HPDE6-E6E7 (cell line): ENCODE data around the gene ZNF544.

Experiments used
- DNase-seq: peaks from one replicate; pipeline ENCODE4 v3.0.0; 2011; ENCODE audit warnings: missing footprints; ENCODE audit errors: extremely low spot score

ZNF544 gene

DNA sequence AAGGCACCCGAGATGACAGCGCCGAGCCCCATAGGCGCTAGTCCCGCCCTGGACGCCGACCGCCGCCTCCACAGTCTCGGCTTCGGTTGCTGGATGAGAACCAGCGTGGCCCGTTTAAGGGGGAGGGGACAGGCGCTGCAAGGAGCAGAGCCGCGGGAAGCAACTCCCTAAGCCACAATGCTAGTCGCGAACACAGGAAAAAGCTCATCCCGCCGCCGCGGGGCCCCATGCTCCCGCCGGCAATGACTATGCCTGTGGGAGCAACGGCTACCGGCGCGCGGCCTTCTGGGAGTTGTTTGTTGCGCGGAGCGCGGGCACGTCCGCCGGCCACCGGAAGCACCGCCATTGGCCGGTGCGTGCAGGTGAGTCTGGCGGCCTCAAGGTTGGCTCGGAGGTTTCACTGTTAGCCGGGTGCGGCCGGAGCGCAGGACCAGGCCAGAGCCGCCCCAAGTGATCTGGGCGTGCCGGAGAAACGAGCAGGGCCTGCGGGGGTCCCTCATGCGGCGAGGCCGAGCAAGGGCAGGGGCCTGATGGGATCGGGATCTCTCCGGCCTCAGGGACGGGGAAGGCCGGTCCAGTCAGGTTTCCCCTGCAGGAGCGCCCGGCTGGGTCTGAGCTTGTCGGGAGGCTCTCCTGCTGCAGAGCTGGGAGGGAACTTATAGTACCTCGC, at the start of gene ZNF544:
TSS of gene ZNF544 (plus strand) at position 330 of the 670 bp plus-strand sequence. CDS start 15,110 bp downstream, outside the sequence.
- DNase-seq: peak; percentile 86

DNA sequence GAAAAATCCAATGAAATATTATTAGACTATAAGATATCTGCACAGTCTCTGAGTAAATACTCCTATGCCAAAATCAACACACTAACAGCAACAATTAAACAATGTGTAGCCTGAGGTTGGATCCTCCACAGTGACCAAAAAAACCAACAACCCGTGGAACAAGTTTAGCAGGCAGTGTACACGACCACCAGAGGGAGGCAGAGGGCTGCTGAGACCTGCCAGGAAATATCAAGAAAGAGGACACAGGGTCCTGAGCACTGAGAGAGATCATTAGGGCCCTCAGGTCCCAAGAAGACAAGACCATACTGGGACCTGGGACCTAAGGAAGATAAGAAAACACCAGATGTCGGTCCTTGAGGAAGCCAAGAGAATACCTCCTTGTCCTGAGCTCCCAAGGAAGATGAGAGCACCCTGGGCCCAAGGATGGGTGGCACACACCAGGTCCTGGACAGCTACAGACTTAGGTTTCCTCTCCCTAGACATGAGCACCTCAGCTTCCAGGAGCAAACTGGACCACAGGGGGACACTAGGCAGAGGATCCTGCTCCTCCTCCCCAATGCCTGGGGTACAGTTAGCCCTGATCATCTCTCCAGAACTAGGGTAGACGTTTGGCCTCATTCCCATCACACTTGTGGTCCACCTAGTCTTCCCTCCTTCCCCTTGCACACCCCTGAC, 46.7 kb upstream of the ZNF544 start:
- DNase-seq: peak; percentile 39

- DNase-seq: peak; percentile 22
Observed at GRCh38 chr19:58182577-58182988, 46.1 kb upstream of the ZNF544 start.

- DNase-seq: peak; percentile 97
Observed at GRCh38 chr19:58182989-58183816, 45.5 kb upstream of the ZNF544 start, which contains the start of gene ZNF274. TSS of gene ZNF274 (plus strand) at chr19:58183061. CDS start at chr19:58183966, 905 bp downstream.

GRCh38 chr19:58183817-58184215, 44.9 kb upstream of the ZNF544 start:
- DNase-seq: no peak

- no peak for DNase-seq
Observed at GRCh38 chr19:58196901-58197616, 31.7 kb upstream of the ZNF544 start.

DNA sequence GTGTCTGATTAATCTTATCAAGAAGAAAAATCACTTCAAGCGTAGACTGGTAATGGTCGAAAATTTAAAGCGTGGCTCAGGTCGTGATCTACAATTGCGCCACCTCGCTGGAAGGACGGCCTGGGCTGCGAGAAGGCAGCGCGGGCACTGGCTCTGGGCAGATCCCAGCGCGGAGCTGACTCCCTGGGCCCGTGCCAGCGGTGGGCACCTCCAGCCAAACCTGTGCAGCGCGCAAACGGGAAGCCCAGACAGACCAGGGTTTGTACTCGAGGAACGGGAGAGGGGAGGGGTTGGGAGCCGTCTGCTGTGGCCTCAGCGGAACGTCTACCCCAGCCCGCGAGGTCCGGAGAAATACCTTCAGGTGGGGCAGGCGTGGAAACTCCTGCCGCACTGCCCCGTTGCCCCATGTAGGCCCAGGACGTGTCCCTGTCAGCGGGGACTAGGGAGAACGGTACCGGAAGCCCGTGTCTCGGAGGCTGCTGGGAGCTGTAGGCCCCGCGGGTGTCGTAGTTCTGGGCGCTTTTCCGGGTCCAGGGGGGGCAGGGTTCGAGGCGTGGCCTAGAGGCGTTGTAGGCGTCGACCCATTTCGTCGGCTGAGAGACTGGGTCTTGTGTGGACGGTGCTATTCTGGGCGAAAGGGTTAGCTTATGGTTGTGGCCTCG, 24.8 kb upstream of the ZNF544 start:
- no peak for DNase-seq

DNA sequence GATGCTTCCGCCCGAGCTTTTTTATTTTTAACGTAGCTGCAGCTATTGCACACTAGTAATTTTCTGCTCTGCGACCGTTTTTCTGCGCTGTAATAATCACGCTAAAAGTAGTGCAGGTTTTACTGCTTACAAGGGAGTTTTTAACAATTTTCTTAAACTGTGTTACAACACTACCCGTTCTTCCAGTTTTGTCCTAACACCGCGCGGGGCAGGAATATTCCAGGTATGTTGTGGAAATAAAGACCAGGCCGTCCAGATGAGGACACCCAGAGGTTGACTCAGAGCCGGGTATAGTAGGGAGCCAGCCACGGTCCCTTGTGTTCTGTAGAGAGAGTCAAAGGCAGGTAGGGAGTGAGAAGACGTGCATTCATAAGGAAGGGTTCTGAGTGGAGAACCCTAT, 24.1 kb upstream of the ZNF544 start:
- DNase-seq: no peak

- DNase-seq: no peak
Observed at GRCh38 chr19:58209577-58209976, 19.1 kb upstream of the ZNF544 start.

DNA sequence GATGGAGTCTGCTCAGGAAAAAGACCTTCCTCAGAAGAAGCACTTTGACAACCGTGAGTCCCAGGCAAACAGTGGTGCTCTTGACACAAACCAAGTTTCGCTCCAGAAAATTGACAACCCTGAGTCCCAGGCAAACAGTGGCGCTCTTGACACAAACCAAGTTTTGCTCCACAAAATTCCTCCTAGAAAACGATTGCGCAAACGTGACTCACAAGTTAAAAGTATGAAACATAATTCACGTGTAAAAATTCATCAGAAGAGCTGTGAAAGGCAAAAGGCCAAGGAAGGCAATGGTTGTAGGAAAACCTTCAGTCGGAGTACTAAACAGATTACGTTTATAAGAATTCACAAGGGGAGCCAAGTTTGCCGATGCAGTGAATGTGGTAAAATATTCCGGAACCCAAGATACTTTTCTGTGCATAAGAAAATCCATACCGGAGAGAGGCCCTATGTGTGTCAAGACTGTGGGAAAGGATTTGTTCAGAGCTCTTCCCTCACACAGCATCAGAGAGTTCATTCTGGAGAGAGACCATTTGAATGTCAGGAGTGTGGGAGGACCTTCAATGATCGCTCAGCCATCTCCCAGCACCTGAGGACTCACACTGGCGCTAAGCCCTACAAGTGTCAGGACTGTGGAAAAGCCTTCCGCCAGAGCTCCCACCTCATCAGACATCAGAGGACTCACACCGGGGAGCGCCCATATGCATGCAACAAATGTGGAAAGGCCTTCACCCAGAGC, 16.2 kb upstream of the ZNF544 start:
- no peak for DNase-seq

- no peak for DNase-seq
Observed at GRCh38 chr19:58213075-58213369, 15.7 kb upstream of the ZNF544 start.

GRCh38 chr19:58217069-58217481, 11.6 kb upstream of the ZNF544 start:
- no peak for DNase-seq

DNA sequence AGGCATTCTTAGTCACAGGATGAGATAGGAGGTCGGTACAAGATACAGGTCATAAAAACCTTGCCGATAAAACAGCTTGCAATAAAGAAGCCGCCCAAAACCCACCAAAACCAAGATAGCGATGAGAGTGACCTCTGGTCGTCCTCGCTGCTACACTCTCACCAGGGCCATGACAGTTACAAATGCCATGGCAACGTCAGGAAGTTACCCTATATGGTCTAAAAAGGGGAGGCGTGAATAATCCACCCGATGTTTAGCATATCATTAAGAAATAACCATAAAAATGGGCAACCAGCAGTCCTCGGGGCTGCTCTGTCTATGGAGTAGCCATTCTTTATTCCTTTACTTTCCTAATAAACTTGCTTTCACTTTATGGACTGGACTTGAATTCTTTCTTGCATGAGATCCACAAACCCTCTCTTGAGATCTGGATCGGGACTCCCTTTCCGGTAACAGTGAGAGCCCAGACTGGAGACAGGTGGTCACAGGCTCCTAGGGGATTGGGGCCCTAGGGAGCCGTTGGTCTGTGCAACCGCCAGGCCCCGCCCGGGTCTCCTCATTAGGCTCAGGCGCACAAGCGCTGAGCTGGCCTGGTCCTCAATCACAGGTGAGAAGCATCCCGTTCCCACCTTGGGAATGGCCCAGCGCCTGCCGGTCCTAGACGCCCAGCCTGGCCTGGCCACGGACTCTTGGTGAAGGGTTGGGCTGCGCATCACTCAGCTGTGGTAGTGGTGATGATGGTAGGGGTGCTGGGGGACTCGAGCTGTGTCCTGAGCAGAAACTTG, 10.9 kb upstream of the ZNF544 start:
- DNase-seq: no peak

GRCh38 chr19:58218899-58219298, 9.8 kb upstream of the ZNF544 start:
- DNase-seq: no peak

DNA sequence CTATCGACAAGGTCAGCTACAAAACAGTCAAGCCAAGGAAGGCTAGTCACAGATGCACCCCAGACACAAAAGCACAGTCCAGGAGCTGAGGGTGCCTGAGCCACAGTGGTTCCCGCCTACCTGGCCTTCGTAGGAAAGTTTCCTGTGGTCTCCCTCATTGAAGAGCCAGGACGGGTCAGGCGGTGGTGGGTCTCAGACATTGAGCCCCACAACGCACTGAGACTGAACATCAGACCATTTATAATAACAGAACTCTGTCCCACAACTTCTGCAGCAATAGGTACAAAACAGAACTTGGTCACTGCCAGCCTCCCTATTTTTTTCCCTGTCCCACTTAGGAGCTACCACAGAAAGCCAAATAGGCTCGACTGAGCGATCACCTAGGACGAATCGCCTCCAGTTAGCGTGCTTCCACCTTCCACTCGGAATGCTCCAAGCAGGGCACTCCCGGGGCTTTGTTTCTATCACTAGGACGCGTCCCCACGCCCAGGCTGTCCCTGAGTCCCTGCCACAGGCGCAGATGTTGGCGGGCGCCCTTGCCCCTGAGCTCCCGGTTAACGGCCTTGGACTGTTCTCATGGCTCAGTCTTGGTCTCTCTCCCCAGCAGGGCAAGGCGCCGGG, 640 bp upstream of the ZNF544 start:
- DNase-seq: no peak

- peak; percentile 52 for DNase-seq
Observed at GRCh38 chr19:58229255-58229639, 533 bp downstream of the ZNF544 start.

DNA sequence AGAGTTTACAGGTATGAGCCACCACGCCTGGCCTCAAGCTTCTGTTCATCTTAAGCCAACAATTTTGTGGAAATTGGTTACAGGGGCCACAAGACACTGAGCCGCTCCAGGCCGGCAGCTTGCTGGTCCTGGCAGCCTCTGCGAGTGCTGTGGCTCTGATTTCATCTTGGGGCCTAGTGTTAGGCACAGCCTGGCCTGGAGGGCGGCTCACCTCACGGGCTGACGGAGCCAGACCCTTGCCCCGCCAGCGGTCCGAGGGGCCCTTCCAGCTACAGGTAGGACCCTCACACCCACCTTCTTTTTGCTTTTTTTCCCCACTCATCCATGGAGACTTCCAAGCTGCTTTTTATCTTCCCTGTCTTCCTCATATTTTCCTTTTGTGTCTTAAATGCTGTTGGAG, 8.6 kb downstream of the ZNF544 start:
- DNase-seq: no peak

DNA sequence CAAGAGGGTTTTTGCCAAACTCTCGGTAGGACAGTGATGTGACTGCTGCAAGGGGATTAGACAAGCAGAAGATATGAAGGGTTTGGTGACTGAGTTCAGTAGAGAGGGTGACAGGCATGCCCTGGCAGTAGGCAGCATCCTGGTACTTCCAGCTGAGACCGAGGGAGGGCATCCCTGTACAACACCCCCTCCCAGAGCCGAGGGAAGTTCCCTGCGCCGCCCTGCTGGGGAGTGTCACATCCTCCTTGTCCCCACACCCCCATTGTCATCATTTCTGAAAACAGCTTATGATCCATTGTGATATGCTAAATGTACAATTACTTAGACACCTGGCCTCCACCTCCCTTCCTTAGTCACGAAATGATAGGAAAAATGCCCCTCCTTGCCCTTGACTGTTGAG, 14.6 kb downstream of the ZNF544 start:
- DNase-seq: no peak

DNA sequence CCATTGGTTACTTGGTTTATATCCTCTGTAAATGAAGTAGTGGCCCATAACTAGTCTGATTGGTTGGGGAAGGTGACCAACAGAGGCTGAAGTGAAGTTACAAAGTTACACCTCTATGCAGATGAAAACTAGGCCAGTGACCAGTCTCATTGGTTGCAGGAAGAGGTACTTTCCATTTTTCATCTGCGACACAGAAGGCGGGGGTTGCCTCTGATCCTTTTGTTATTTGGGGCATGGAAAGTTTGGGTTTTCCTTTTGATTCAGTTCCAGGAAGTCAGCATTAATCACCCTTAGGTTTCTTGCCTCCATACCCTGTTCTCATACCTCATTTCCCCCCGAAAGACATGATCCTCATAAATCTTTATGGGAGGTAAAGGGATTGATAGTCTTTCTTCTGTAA, 20.2 kb downstream of the ZNF544 start:
- DNase-seq: no peak
